ENCODE results near the gene ATAD2B. TPM values are rescaled to one million over a fixed set of nuclear protein-coding genes. Genes with fewer than 3 reads are reported as not detected.
A peak's percentile ranks its signal among the peaks of the same experiment; 100 is the strongest.
"Not testable (repeated sequence)": the region's sequence is repeated elsewhere in the genome, so short reads cannot be mapped to it uniquely, and the experiment has no call there.

ATAD2B gene
- 10 to 100 TPM; 10.9 to 12.7 TPM for total RNA-seq

GRCh38 chr2:23926750-23927571, at the start of gene ATAD2B:
TSS of gene ATAD2B (minus strand) at chr2:23927123. CDS start at chr2:23926770, 353 bp downstream.
- H3K36me3 Mint-ChIP-seq (ENCODE audit: low read depth) = no peaks in the 10 kb centered on the region
- H3K4me1 Mint-ChIP-seq = peaks cover 41% of the 10 kb centered on the region
- peak within 1 kb of the TSS; percentile 80 for H3K4me3 Mint-ChIP-seq
- H3K27me3 Mint-ChIP-seq = no peaks in the 10 kb centered on the region
- DNase-seq = peak; percentile 96
- peak within 1 kb of the TSS; percentile 100 for H3K27ac Mint-ChIP-seq
- ATAC-seq = peak; percentile 80
- CTCF ChIA-PET = interaction anchor here (0.6 to 4.6 kb wide), 31 partner anchors 9 to 939 kb away, joined by 3 to 61 read pairs (median 5); partner anchors contain the start of genes SF3B6, TP53I3, UBXN2A and WDCP
- intact Hi-C loops (cut with DNase I, micrococcal nuclease) = loop anchor here (1.0 to 10.0 kb wide), 16 partner anchors 13 to 1118 kb away; partner anchors contain the start of genes SF3B6 (in 2 of the 2), TP53I3 (in 2 of the 2), UBXN2A (in 2 of the 2) and WDCP (in 2 of the 2)
- no peaks in the 10 kb centered on the region for H3K9me3 Mint-ChIP-seq (ENCODE audit: low read depth)
- POLR2A ChIA-PET = interaction anchor here (0.6 to 3.6 kb wide), 14 partner anchors 13 to 198 kb away, joined by 3 to 44 read pairs (median 5); partner anchors contain the start of genes SF3B6, UBXN2A and WDCP

DNA sequence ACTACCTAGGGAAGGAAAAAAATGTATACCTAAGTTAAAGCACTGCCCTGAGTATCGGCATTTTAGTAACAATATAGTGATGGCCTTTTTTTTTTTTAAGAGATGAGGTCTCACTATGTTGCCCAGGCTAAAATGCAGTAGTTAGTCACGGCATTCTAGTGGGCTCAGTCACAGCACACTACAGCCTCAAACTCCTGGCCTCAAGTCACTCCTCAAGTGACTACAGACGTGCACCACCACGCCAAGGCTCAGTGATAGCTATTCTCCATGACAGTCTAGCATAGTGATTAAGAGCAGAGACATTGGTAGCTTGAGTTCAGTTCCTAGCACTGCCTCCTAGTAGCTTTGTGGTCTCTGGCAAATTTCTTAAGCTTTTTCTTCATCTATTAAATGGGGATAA, 40.9 kb upstream of the ATAD2B start:
- Mint-ChIP-seq H3K27me3 (no peaks in the 10 kb centered on the region), H3K27ac (no peak overlapping the region), H3K9me3 (ENCODE audit: low read depth) (no peaks in the 10 kb centered on the region), H3K4me3 (no peak overlapping the region), H3K4me1 (no peaks in the 10 kb centered on the region), H3K36me3 (ENCODE audit: low read depth) (peaks cover 2% of the 10 kb centered on the region)
- intact Hi-C loops (cut with DNase I, micrococcal nuclease) = no loop called here
- DNase-seq (no peak), ATAC-seq (no peak)
- POLR2A ChIA-PET = no interaction called here
- CTCF ChIA-PET = interaction anchor here (0.5 to 0.6 kb wide), 2 partner anchors 35 to 111 kb away, joined by 3 read pairs; no protein-coding TSS in a partner anchor

- Mint-ChIP-seq H3K4me3 (no peak overlapping the region), H3K27me3 (no peaks in the 10 kb centered on the region), H3K27ac (no peak overlapping the region), H3K9me3 (ENCODE audit: low read depth) (no peaks in the 10 kb centered on the region), H3K4me1 (peaks cover 9% of the 10 kb centered on the region), H3K36me3 (ENCODE audit: low read depth) (no peaks in the 10 kb centered on the region)
- ChIA-PET POLR2A (no interaction called here), CTCF (interaction anchor here (0.6 to 0.7 kb wide), 2 partner anchors 197 to 419 kb away, joined by 3 read pairs; no protein-coding TSS in a partner anchor)
- ATAC-seq = no peak
- no peak for DNase-seq
- intact Hi-C loops (cut with DNase I, micrococcal nuclease) = no loop called here
Measured at GRCh38 chr2:23954325-23955014, 27.5 kb upstream of the ATAD2B start.

DNA sequence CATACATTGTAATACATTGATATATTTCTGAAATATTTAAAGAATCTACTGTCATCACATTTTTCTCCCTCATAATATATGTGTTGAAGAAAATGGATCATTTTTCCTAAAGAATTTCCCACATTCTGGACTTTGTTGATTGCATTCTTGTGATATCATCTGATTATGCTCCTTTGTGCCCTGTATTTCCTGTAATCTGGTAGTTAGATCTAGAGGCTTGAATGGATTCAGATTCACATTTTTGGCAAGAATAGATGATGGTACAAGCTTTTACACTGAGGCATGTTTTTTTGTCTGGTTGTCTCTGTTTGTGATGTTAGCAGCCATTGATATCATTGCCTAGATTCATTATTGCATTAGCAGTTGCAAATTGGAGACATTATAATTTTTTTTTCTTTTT, 26.7 kb upstream of the ATAD2B start:
- POLR2A ChIA-PET = no interaction called here

DNA sequence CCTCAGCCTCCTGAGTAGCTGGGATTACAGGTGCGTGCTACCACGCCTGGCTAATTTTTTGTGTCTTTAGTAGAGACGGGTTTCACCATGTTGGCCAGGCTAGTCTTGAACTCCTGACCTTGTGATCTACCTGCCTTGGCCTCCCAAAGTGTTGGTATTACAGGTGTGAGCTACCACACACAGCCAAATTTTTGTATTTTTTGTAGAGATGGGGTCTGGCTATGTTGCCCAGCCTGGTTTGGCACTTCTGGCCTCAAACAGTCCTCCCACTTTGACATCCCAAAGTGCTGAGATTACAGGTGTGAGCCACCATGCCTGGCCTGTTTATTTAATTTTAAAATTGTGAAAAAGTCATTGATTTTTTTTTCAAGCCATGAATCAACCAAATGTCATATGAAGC, 25.6 kb upstream of the ATAD2B start:
- H3K4me1 Mint-ChIP-seq; H3K4me3 Mint-ChIP-seq; intact Hi-C loops (cut with DNase I, micrococcal nuclease); H3K9me3 Mint-ChIP-seq (ENCODE audit: low read depth); H3K27me3 Mint-ChIP-seq; H3K27ac Mint-ChIP-seq; CTCF ChIA-PET; DNase-seq; POLR2A ChIA-PET; ATAC-seq; H3K36me3 Mint-ChIP-seq (ENCODE audit: low read depth): not testable (repeated sequence)

More for the DNA sequence above, 26.7 kb upstream of the ATAD2B start:
- no peak for DNase-seq
- intact Hi-C loops (cut with DNase I, micrococcal nuclease) = no loop called here
- ATAC-seq = no peak
- H3K36me3 Mint-ChIP-seq (ENCODE audit: low read depth) = no peaks in the 10 kb centered on the region
- peaks cover 9% of the 10 kb centered on the region for H3K4me1 Mint-ChIP-seq
- no peaks in the 10 kb centered on the region for H3K27me3 Mint-ChIP-seq
- H3K4me3 Mint-ChIP-seq = no peak overlapping the region
- H3K27ac Mint-ChIP-seq = no peak overlapping the region
- H3K9me3 Mint-ChIP-seq (ENCODE audit: low read depth) = no peaks in the 10 kb centered on the region
- CTCF ChIA-PET = interaction anchor here (0.5 to 1.1 kb wide), 2 partner anchors 10 to 308 kb away, joined by 3 to 4 read pairs; no protein-coding TSS in a partner anchor

DNA sequence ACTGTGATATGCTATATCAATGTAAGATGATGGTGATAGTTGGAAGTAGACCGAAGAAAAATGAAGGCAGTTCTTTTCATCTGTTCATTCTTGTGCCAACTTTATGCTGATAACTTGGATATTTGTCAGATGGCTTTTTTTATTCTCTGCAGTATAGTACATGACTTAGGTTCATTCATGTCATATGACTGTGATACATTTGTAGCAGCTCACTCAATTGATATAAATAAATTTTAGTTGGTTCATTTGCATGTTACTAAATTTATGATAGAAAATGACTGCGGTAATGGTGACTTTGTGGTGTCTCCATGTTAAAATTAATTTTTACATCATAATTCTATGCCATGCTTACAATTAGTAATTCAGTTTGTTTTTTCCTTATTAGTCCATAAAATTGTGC, 20.4 kb upstream of the ATAD2B start:
- intact Hi-C loops (cut with DNase I, micrococcal nuclease) = no loop called here
- no peaks in the 10 kb centered on the region for H3K27me3 Mint-ChIP-seq
- ATAC-seq (no peak), DNase-seq (no peak)
- H3K9me3 Mint-ChIP-seq (ENCODE audit: low read depth) = no peaks in the 10 kb centered on the region
- no peak overlapping the region for H3K4me3 Mint-ChIP-seq
- ChIA-PET CTCF (interaction anchor here (0.6 kb wide), 1 partner anchor 223 kb away, joined by 3 read pairs; no protein-coding TSS in a partner anchor), POLR2A (no interaction called here)
- H3K4me1 Mint-ChIP-seq = peaks cover 11% of the 10 kb centered on the region
- no peak overlapping the region for H3K27ac Mint-ChIP-seq
- peaks cover 4% of the 10 kb centered on the region for H3K36me3 Mint-ChIP-seq (ENCODE audit: low read depth)

GRCh38 chr2:23944976-23945375, 18.1 kb upstream of the ATAD2B start:
- DNase-seq = no peak
- CTCF ChIA-PET = interaction anchor here (1.0 to 1.3 kb wide), 2 partner anchors 17 to 140 kb away, joined by 3 to 6 read pairs; partner anchors contain the start of gene TP53I3
- POLR2A ChIA-PET = interaction anchor here (0.6 kb wide), 1 partner anchor 67 kb away, joined by 3 read pairs; no protein-coding TSS in a partner anchor
- Mint-ChIP-seq H3K27ac (no peak overlapping the region), H3K4me1 (peaks cover 13% of the 10 kb centered on the region), H3K36me3 (ENCODE audit: low read depth) (peaks cover 4% of the 10 kb centered on the region), H3K9me3 (ENCODE audit: low read depth) (no peaks in the 10 kb centered on the region), H3K4me3 (no peak overlapping the region), H3K27me3 (no peaks in the 10 kb centered on the region)
- intact Hi-C loops (cut with DNase I, micrococcal nuclease) = loop anchor here in 1 of 2 experiments (5.0 kb wide), 1 partner anchor 102 kb away; the partner anchor contains the start of genes FKBP1B and WDCP
- no peak for ATAC-seq

DNA sequence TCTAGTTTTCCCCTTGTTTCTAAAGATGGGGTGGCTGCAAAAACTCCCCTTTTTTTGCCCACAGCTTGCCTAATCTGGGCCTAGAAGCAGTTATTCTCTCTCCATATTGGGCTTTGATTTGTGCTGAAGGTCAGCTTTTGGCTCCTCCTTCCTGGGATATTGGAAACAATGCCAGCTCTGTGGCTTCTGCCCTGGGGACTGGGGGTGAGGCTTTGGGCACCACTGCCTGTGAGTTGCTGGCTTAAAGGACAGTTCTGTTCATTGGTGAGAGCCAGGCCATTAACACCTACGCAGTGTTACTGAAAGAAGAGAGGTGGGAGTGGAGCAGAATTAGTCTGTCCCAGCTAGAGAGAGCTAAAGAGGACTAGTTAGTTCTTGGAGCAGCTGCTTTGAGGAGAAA, 17.6 kb upstream of the ATAD2B start:
- no peak overlapping the region for H3K27ac Mint-ChIP-seq
- POLR2A ChIA-PET = interaction anchor here (0.6 kb wide), 2 partner anchors 67 to 432 kb away, joined by 3 read pairs; no protein-coding TSS in a partner anchor
- intact Hi-C loops (cut with DNase I, micrococcal nuclease) = loop anchor here in 1 of 2 experiments (5.0 kb wide), 1 partner anchor 103 kb away; the partner anchor contains the start of genes FKBP1B and WDCP
- peaks cover 12% of the 10 kb centered on the region for H3K4me1 Mint-ChIP-seq
- H3K27me3 Mint-ChIP-seq = no peaks in the 10 kb centered on the region
- DNase-seq = no peak
- CTCF ChIA-PET = interaction anchor here (1.0 to 1.3 kb wide), 2 partner anchors 17 to 140 kb away, joined by 3 to 6 read pairs; partner anchors contain the start of gene TP53I3
- H3K36me3 Mint-ChIP-seq (ENCODE audit: low read depth) = peaks cover 4% of the 10 kb centered on the region
- no peak overlapping the region for H3K4me3 Mint-ChIP-seq
- H3K9me3 Mint-ChIP-seq (ENCODE audit: low read depth) = no peaks in the 10 kb centered on the region
- ATAC-seq = no peak

GRCh38 chr2:23943666-23944065, 16.7 kb upstream of the ATAD2B start:
- intact Hi-C loops (cut with DNase I, micrococcal nuclease) = loop anchor here in 1 of 2 experiments (5.0 kb wide), 1 partner anchor 104 kb away; the partner anchor contains the start of genes FKBP1B and WDCP
- peaks cover 5% of the 10 kb centered on the region for H3K27me3 Mint-ChIP-seq
- CTCF ChIA-PET = interaction anchor here (2.6 kb wide), 1 partner anchor 17 kb away, joined by 10 read pairs; the partner anchor contains the start of gene ATAD2B
- no peak overlapping the region for H3K27ac Mint-ChIP-seq
- H3K4me3 Mint-ChIP-seq = no peak overlapping the region
- H3K36me3 Mint-ChIP-seq (ENCODE audit: low read depth) = peaks cover 4% of the 10 kb centered on the region
- DNase-seq (no peak), ATAC-seq (no peak)
- H3K9me3 Mint-ChIP-seq (ENCODE audit: low read depth) = no peaks in the 10 kb centered on the region
- peaks cover 18% of the 10 kb centered on the region for H3K4me1 Mint-ChIP-seq
- POLR2A ChIA-PET = interaction anchor here (0.5 kb wide), 1 partner anchor 108 kb away, joined by 4 read pairs; no protein-coding TSS in a partner anchor

- ATAC-seq = no peak
Measured at GRCh38 chr2:23941644-23942043, 14.7 kb upstream of the ATAD2B start.

More at GRCh38 chr2:23941644-23942043, 14.7 kb upstream of the ATAD2B start:
- no peak for DNase-seq
- POLR2A ChIA-PET = interaction anchor here (0.6 to 0.9 kb wide), 2 partner anchors 13 to 15 kb away, joined by 3 read pairs; partner anchors contain the start of gene ATAD2B
- no peak overlapping the region for H3K4me3 Mint-ChIP-seq
- intact Hi-C loops (cut with DNase I, micrococcal nuclease) = loop anchor here in 1 of 2 experiments (2.0 to 5.0 kb wide), 2 partner anchors 106 to 135 kb away; partner anchors contain the start of genes FKBP1B, SF3B6 and WDCP
- H3K27me3 Mint-ChIP-seq = peaks cover 5% of the 10 kb centered on the region
- H3K36me3 Mint-ChIP-seq (ENCODE audit: low read depth) = peaks cover 4% of the 10 kb centered on the region
- no peak overlapping the region for H3K27ac Mint-ChIP-seq
- no peaks in the 10 kb centered on the region for H3K9me3 Mint-ChIP-seq (ENCODE audit: low read depth)
- peaks cover 18% of the 10 kb centered on the region for H3K4me1 Mint-ChIP-seq
- CTCF ChIA-PET = interaction anchor here (2.3 to 2.6 kb wide), 2 partner anchors 15 to 143 kb away, joined by 6 to 10 read pairs; partner anchors contain the start of genes ATAD2B and TP53I3

All from activated CD4-positive, alpha-beta T cell treated with anti-CD3 and anti-CD28 coated beads for 36 hours (primary cell).